ENCODE results near the gene GABBR2.

Gene GABBR2

GRCh38 chr9:98306384-98307145, 402.2 kb downstream of the GABBR2 start:
- no peak overlapping the region for H3K4me3 ChIP-seq (ENCODE audit: low read length)
- TF ChIP-seq EZH2phosphoT487 (IDR thresholded peaks at IDR 0.05; ENCODE audit: low read depth), result no peak
- TF ChIP-seq CTCF (IDR thresholded peaks at IDR 0.05; ENCODE audit: low read depth, low read length), result no peak
- peaks cover 9% of the 10 kb centered on the region; the same call in 1 of the 2 replicates for H3K27me3 ChIP-seq (ENCODE audit: low read depth, low read length)
- H3K79me2 ChIP-seq (ENCODE audit: low read length), result no peaks in the 10 kb centered on the region
- H2AFZ ChIP-seq (ENCODE audit: low read depth, low read length), result no peak overlapping the region
- peaks cover 8% of the 10 kb centered on the region; the same call in 1 of the 2 replicates for H3K4me1 ChIP-seq (ENCODE audit: low read length)
- no peak overlapping the region for H3K9ac ChIP-seq (ENCODE audit: low read length)
- H3K4me2 ChIP-seq (ENCODE audit: low read length), result no peak overlapping the region
- H3K36me3 ChIP-seq (replicated peaks; ENCODE audit: low read depth, low read length), result no peaks in the 10 kb centered on the region
- H4K20me1 ChIP-seq (ENCODE audit: insufficient read depth, low read length), result no peaks in the 10 kb centered on the region
- no peaks in the 10 kb centered on the region for H3K9me3 ChIP-seq (ENCODE audit: insufficient read depth, low read length)
- no peak overlapping the region for H3K27ac ChIP-seq (ENCODE audit: low read length)

GRCh38 chr9:98304381-98304780, 404.4 kb downstream of the GABBR2 start:
- TF ChIP-seq CTCF (IDR thresholded peaks at IDR 0.05; ENCODE audit: low read depth, low read length) (no peak), EZH2phosphoT487 (IDR thresholded peaks at IDR 0.05; ENCODE audit: low read depth) (no peak)
- no peak overlapping the region for H2AFZ ChIP-seq (ENCODE audit: low read depth, low read length)

GRCh38 chr9:98303633-98304125, 405.1 kb downstream of the GABBR2 start:
- H3K36me3 ChIP-seq (replicated peaks; ENCODE audit: low read depth, low read length), result no peaks in the 10 kb centered on the region
- H3K27me3 ChIP-seq (ENCODE audit: low read depth, low read length), result no peaks in the 10 kb centered on the region
- H2AFZ ChIP-seq (ENCODE audit: low read depth, low read length), result no peak overlapping the region
- no peaks in the 10 kb centered on the region for H3K4me1 ChIP-seq (ENCODE audit: low read length)
- no peak overlapping the region for H3K27ac ChIP-seq (ENCODE audit: low read length)
- no peak for TF ChIP-seq CTCF (IDR thresholded peaks at IDR 0.05; ENCODE audit: low read depth, low read length)
- no peak for TF ChIP-seq EZH2phosphoT487 (IDR thresholded peaks at IDR 0.05; ENCODE audit: low read depth)
- H3K9me3 ChIP-seq (ENCODE audit: insufficient read depth, low read length), result no peaks in the 10 kb centered on the region
- no peaks in the 10 kb centered on the region for H3K79me2 ChIP-seq (ENCODE audit: low read length)
- H3K9ac ChIP-seq (ENCODE audit: low read length), result no peak overlapping the region
- no peak overlapping the region for H3K4me3 ChIP-seq (ENCODE audit: low read length)
- no peaks in the 10 kb centered on the region for H4K20me1 ChIP-seq (ENCODE audit: insufficient read depth, low read length)
- no peak overlapping the region for H3K4me2 ChIP-seq (ENCODE audit: low read length)

More at GRCh38 chr9:98304381-98304780, 404.4 kb downstream of the GABBR2 start:
- Histone ChIP-seq H3K4me1 (ENCODE audit: low read length) (no peaks in the 10 kb centered on the region), H3K79me2 (ENCODE audit: low read length) (no peaks in the 10 kb centered on the region), H3K27me3 (ENCODE audit: low read depth, low read length) (peaks cover 4% of the 10 kb centered on the region; the same call in 1 of the 2 replicates), H3K27ac (ENCODE audit: low read length) (no peak overlapping the region), H3K9me3 (ENCODE audit: insufficient read depth, low read length) (no peaks in the 10 kb centered on the region), H4K20me1 (ENCODE audit: insufficient read depth, low read length) (no peaks in the 10 kb centered on the region), H3K9ac (ENCODE audit: low read length) (no peak overlapping the region), H3K4me2 (ENCODE audit: low read length) (no peak overlapping the region), H3K36me3 (replicated peaks; ENCODE audit: low read depth, low read length) (no peaks in the 10 kb centered on the region), H3K4me3 (ENCODE audit: low read length) (no peak overlapping the region)

GRCh38 chr9:98302938-98303632, 405.6 kb downstream of the GABBR2 start:
- Histone ChIP-seq H3K4me1 (ENCODE audit: low read length) (no peaks in the 10 kb centered on the region), H3K36me3 (replicated peaks; ENCODE audit: low read depth, low read length) (no peaks in the 10 kb centered on the region), H3K4me2 (ENCODE audit: low read length) (no peak overlapping the region), H3K9ac (ENCODE audit: low read length) (no peak overlapping the region), H3K79me2 (ENCODE audit: low read length) (no peaks in the 10 kb centered on the region), H3K27me3 (ENCODE audit: low read depth, low read length) (no peaks in the 10 kb centered on the region), H4K20me1 (ENCODE audit: insufficient read depth, low read length) (no peaks in the 10 kb centered on the region), H3K27ac (ENCODE audit: low read length) (no peak overlapping the region), H2AFZ (ENCODE audit: low read depth, low read length) (no peak overlapping the region), H3K9me3 (ENCODE audit: insufficient read depth, low read length) (no peaks in the 10 kb centered on the region), H3K4me3 (ENCODE audit: low read length) (no peak overlapping the region)
- TF ChIP-seq EZH2phosphoT487 (IDR thresholded peaks at IDR 0.05; ENCODE audit: low read depth), result no peak
- TF ChIP-seq CTCF (IDR thresholded peaks at IDR 0.05; ENCODE audit: low read depth, low read length), result no peak

Measured in OCI-LY3 (cell line).